Spleen (tissue), 11 donors: ENCODE measurements around the gene FAF1. TPM values are rescaled to one million over a fixed set of nuclear protein-coding genes. Genes with fewer than 3 reads are reported as not detected.

Experiments used
- DNase-seq: peaks from one replicate; pipeline ENCODE4 v3.0.0-alpha.2; 2020
- H3K27ac ChIP-seq, 8 donors: fragments of 200-600 bp; sonication (generic) in 7 of 8; 1 replicate in 4 of 8; 2 replicates in 4 of 8; pipeline versions ENCODE4 v1.5.0 to v1.8.0; 2016 to 2021; ENCODE audit warnings: inconsistent platforms in 4 of 8, mild to moderate bottlenecking in 4 of 8, moderate library complexity in 1 of 8
- H3K27me3 ChIP-seq, 7 donors: fragments of 200-600 bp; sonication (generic) in 6 of 7; replicated peaks in 1 of 7; 1 replicate in 4 of 7; 2 replicates in 3 of 7; pipeline versions ENCODE4 v1.5.0 to v1.8.0; 2016 to 2021; ENCODE audit warnings: inconsistent platforms in 3 of 7, mild to moderate bottlenecking in 1 of 7
- H3K36me3 ChIP-seq, 6 donors: fragments of 200-600 bp; sonication (generic) in 5 of 6; 1 replicate in 4 of 6; 2 replicates in 2 of 6; pipeline versions ENCODE4 v1.5.0 to v1.8.0; 2016 to 2021; ENCODE audit warnings: inconsistent platforms in 2 of 6
- H3K4me1 ChIP-seq, 6 donors: fragments of 200-600 bp; sonication (generic) in 5 of 6; 1 replicate in 3 of 6; 2 replicates in 3 of 6; pipeline versions ENCODE4 v1.5.0 to v1.8.0; 2016 to 2021; ENCODE audit warnings: inconsistent platforms in 3 of 6
- H3K4me3 ChIP-seq, 8 donors: fragments of 200-600 bp; sonication (generic) in 7 of 8; 1 replicate in 4 of 8; 2 replicates in 4 of 8; pipeline versions ENCODE4 v1.5.0 to v1.8.0; 2016 to 2021; ENCODE audit warnings: inconsistent platforms in 4 of 8, mild to moderate bottlenecking in 4 of 8, moderate library complexity in 2 of 8
- H3K9me3 ChIP-seq, 8 donors: fragments of 200-600 bp; sonication (generic) in 7 of 8; 1 replicate in 4 of 8; 2 replicates in 4 of 8; pipeline versions ENCODE4 v1.5.0 to v1.8.0; 2016 to 2021; ENCODE audit warnings: inconsistent platforms in 4 of 8
- CTCF ChIP-seq, 11 experiments: fragments of 200-600 bp in 7 of 11; fragments of 450-650 bp in 4 of 11; sonication (generic) in 4 of 11; IDR thresholded peaks in 8 of 11; conservative IDR thresholded peaks in 3 of 11; 1 replicate in 7 of 11; 2 replicates in 4 of 11; pipeline versions ENCODE4 v1.4.0 to v1.8.0; 2016 to 2021; ENCODE audit warnings: antibody characterized with exemption in 11 of 11, inconsistent platforms in 4 of 11, mild to moderate bottlenecking in 1 of 11
- POLR2A ChIP-seq, 3 donors: fragments of 450-650 bp; IDR thresholded peaks; one replicate each; pipeline ENCODE4 v1.5.1; 2017; ENCODE audit warnings: antibody characterized with exemption in 3 of 3, mild to moderate bottlenecking in 1 of 3
- POLR2AphosphoS5 ChIP-seq, 3 donors: sonication (generic); formaldehyde crosslinking; IDR thresholded peaks; one replicate each; pipeline ENCODE4 v1.5.1; 2017; ENCODE audit warnings: antibody characterized with exemption in 3 of 3
- WGBS, 5 donors: extraction: QIAGEN DNeasy Blood & Tissue Kit in 3 of 5; methylation state at CpG; one replicate each; pipeline versions ENCODE4 v1.1.5 to v1.1.7; 2013 to 2018; 5-methylcytosine and 5-hydroxymethylcytosine counted together
- intact Hi-C: fragments of 100-400 bp; cut with DNase I; formaldehyde crosslinking; loops from one replicate; pipeline ENCODE4 v1.15.0; 2023; ENCODE audit warnings: low total_unique reads
- polyA plus RNA-seq, 3 donors: library from polyadenylated mRNA; stranded (reverse); fragments of 200-250 nt; gene quantifications; one replicate each; pipeline ENCODE4 v1.2.1, GENCODE V29; 2013
- total RNA-seq, 7 donors: library from RNA; depleted of rRNA in 3 of 7; stranded (reverse); fragments of >200 nt in 3 of 7; fragmentation: NEBNext Ultra II Directional in 4 of 7; extraction: Animal tissue kit (Norgen Biotek cat#: 25700) in 4 of 7; gene quantifications; one replicate each; pipeline versions ENCODE4 v1.1.0 to v1.2.1, GENCODE V29; 2016 to 2021
- donor health status: healthy with polysubstance abuse.
- donor health status: DM: no; HTN: no; CAD: no; lungs with moderate emphysema.
- donor health status: DM: no; HTN: no; CAD: no.
- donor health status: Bipolar disorder and iron deficiency.
- donor health status: healthy.
- donor health status: DM: no; HTN: no; CAD: no.
- donor health status: DM: yes; HTN: yes; CAD: no.

FAF1 gene
- total and polyA plus RNA-seq, 10 donors: 16.7 to 58.7 (median 40.0) TPM

GRCh38 chr1:50853325-50853724, 106.7 kb downstream of the FAF1 start:
- H3K36me3 ChIP-seq: no peaks in the 10 kb centered on the region
- no peak for DNase-seq

GRCh38 chr1:50852889-50853288, 107.2 kb downstream of the FAF1 start:
- DNase-seq: no peak
- Histone ChIP-seq H3K4me1 (peaks cover 0 to 23% (median 0%) of the 10 kb centered on the region in 6 donors), H3K27me3 (no peaks in the 10 kb centered on the region), H3K36me3 (no peaks in the 10 kb centered on the region), H3K27ac (peak overlapping the region in 1 of 8 donors; percentile 32), H3K9me3 (peaks cover 0 to 8% (median 4%) of the 10 kb centered on the region in 8 donors), H3K4me3 (no peak overlapping the region)
- intact Hi-C loops: no loop called here
- no peak for TF ChIP-seq CTCF (IDR thresholded peaks at IDR 0.05 in 8 of 11, conservative IDR thresholded peaks at IDR 0.05 in 3 of 11)
- no peak for TF ChIP-seq POLR2A (IDR thresholded peaks at IDR 0.05)
- no peak for TF ChIP-seq POLR2AphosphoS5 (IDR thresholded peaks at IDR 0.05)
- WGBS, 5 donors: 78 to 93% (median 86%) methylated on average over 1 of the region's 1 CpG

More at GRCh38 chr1:50853325-50853724, 106.7 kb downstream of the FAF1 start:
- H3K4me1 ChIP-seq: peaks cover 0 to 23% (median 0%) of the 10 kb centered on the region in 6 donors
- intact Hi-C loops: no loop called here
- H3K4me3 ChIP-seq: no peak overlapping the region
- peak overlapping the region in 2 of 8 donors; percentile 11 to 32 for H3K27ac ChIP-seq
- TF ChIP-seq POLR2AphosphoS5 (IDR thresholded peaks at IDR 0.05) (no peak), CTCF (IDR thresholded peaks at IDR 0.05 in 8 of 11, conservative IDR thresholded peaks at IDR 0.05 in 3 of 11) (no peak), POLR2A (IDR thresholded peaks at IDR 0.05) (no peak)
- H3K27me3 ChIP-seq: no peaks in the 10 kb centered on the region
- H3K9me3 ChIP-seq: peaks cover 0 to 4% (median under 1%) of the 10 kb centered on the region in 8 donors
- 64 to 82% (median 67%) methylated on average over 3 of the region's 3 CpGs for WGBS, 5 donors

GRCh38 chr1:50851466-50851865, 108.6 kb downstream of the FAF1 start:
- H3K27me3 ChIP-seq: no peaks in the 10 kb centered on the region
- TF ChIP-seq POLR2A (IDR thresholded peaks at IDR 0.05): no peak
- TF ChIP-seq POLR2AphosphoS5 (IDR thresholded peaks at IDR 0.05): no peak
- no peak for TF ChIP-seq CTCF (IDR thresholded peaks at IDR 0.05 in 8 of 11, conservative IDR thresholded peaks at IDR 0.05 in 3 of 11)
- DNase-seq: no peak
- H3K9me3 ChIP-seq: peaks cover 0 to 15% (median 12%) of the 10 kb centered on the region in 8 donors
- no peak overlapping the region for H3K27ac ChIP-seq
- WGBS, 5 donors: 96 to 100% (median 98%) methylated on average over 1 of the region's 1 CpG
- no peak overlapping the region for H3K4me3 ChIP-seq
- intact Hi-C loops: no loop called here
- H3K36me3 ChIP-seq: no peaks in the 10 kb centered on the region
- peaks cover 0 to 23% (median 0%) of the 10 kb centered on the region in 6 donors for H3K4me1 ChIP-seq

GRCh38 chr1:50851034-50851433, 109.0 kb downstream of the FAF1 start:
- TF ChIP-seq CTCF (IDR thresholded peaks at IDR 0.05 in 8 of 11, conservative IDR thresholded peaks at IDR 0.05 in 3 of 11): no peak
- H3K9me3 ChIP-seq: peaks cover 0 to 15% (median 12%) of the 10 kb centered on the region in 8 donors
- H3K27ac ChIP-seq: no peak overlapping the region
- intact Hi-C loops: no loop called here
- no peaks in the 10 kb centered on the region for H3K27me3 ChIP-seq
- no peak overlapping the region for H3K4me3 ChIP-seq
- no peak for DNase-seq
- H3K4me1 ChIP-seq: peaks cover 0 to 23% (median 0%) of the 10 kb centered on the region in 6 donors
- 93 to 97% (median 97%) methylated on average over 7 of the region's 7 CpGs for WGBS, 5 donors
- no peaks in the 10 kb centered on the region for H3K36me3 ChIP-seq
